Measurements from ENCODE around the gene TMEM40. TPM values are rescaled to one million over a fixed set of nuclear protein-coding genes. Genes with fewer than 3 reads are reported as not detected.
"Not testable (repeated sequence)": the region's sequence is repeated elsewhere in the genome, so short reads cannot be mapped to it uniquely, and the experiment has no call there.

TMEM40 gene, protein sequence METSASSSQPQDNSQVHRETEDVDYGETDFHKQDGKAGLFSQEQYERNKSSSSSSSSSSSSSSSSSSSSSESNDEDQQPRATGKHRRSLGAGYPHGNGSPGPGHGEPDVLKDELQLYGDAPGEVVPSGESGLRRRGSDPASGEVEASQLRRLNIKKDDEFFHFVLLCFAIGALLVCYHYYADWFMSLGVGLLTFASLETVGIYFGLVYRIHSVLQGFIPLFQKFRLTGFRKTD
- 1 to 10 TPM; 1.1 to 2.6 (median 2.0) TPM for polyA plus RNA-seq (ENCODE audit: insufficient read depth in 1 of 5, insufficient read length in 5 of 5, low replicate concordance in 1 of 5)
- long read RNA-seq, donor 1, partial matches to known transcripts = 0 of 1 reads
- long read RNA-seq, donor 1, other reads (novel, unspliced or antisense) = 0 of 1 reads
- long read RNA-seq, donor 2 = 0 reads
- long read RNA-seq, donor 3, partial matches to known transcripts = 0 of 2 reads
- long read RNA-seq, donor 3, other reads (novel, unspliced or antisense) = 0 of 2 reads
- long read RNA-seq, donor 4 = 0 reads
- long read RNA-seq, donor 5, partial matches to known transcripts = 0 of 1 reads
- long read RNA-seq, donor 5, other reads (novel, unspliced or antisense) = 0 of 1 reads
- long read RNA-seq, donor 6 = 0 reads
- long read RNA-seq, donor 7, partial matches to known transcripts = 0 of 1 reads
- long read RNA-seq, donor 7, other reads (novel, unspliced or antisense) = 0 of 1 reads
- long read RNA-seq, donor 8 = 0 reads

DNA sequence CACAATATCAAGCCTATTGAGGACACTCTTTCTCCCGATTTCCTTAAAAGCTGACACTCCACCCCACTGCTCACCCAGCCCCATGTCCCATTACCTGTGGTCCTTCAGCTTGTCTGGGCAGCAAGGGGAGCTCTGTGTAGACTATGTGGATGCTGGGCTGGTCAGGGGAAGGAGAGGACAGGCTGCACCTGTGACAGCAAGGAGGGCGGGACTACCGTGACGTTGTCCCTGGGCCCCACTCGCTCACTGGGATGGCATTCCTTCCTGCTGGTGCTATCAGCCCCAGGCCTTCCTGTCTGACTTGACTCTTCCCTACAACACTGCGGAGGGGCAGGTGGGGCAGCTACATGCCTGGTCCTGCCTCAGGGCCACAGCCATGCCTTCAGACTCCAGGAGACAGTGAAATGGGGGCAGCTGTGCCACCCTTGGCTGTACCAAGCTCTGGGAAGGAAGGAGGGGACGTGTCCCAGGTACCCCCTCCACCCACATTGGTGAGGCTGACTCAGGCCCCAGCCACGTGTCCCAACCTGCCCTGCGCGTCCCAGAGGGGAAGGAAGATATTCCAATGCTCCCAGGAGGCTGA lies at the start of gene TMEM40:
TSS of gene TMEM40 (minus strand) at position 163 of the 583 bp plus-strand sequence. CDS start 9,427 bp downstream, outside the sequence.
- no peak for DNase-seq

DNA sequence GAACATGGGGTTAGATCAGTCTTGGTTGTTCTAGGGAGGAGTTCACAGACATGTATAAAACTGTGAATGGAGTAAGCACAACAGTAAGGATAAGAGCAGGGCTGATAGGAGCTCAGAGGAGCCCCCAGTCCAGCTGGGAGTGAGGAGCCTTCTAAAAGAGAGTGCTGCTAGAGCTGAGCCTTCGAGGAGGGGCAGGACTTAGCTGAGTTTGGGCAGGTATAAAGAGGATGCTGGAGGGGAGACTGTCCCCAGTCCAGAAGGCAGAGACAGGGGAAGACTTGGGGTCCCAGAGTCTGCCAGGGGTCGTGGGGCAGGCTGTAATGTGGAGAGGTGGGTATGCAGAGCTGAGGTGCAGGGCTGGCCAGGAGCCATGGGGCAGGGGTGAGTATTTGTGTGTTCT lies 49.5 kb upstream of the TMEM40 start:
- no peak for DNase-seq

DNA sequence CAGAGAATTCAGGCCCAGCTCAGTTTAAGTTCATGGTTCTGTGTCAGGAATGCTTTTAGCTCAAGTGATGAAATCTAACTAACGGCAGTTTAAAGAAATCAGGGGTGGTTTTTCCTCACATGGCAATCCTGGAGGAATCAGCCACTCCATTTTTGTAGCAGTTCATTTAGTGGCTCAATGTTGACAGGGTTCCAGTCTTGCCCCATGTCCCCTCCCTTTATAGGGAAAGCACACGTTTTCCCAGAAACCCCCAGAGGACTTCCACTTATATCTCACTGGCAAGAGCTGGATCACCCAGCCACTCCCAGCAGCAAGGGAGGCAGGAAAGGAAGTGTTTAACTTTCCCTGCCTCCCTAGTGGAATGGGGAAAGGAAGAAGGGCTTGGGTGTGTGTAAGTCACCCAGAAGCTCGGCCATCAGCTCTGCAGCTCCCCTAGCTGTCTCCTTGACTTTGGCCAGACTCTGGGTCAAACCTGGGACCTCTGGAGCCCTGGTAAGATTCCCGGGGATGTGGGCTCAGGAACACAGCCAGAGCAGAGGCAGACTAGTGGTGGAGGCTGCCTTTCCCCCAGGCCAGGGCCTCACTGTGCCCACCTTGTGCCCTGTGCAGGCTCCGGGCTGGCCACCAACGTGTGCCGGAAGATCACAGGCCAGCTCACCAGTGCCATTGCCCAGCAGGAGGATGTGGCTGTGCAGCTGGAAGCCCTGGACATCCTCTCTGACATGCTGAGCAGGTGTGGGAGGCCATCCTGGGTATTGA lies 48.7 kb upstream of the TMEM40 start:
- peak in 1 of 2 donors; percentile 52 for DNase-seq

DNA sequence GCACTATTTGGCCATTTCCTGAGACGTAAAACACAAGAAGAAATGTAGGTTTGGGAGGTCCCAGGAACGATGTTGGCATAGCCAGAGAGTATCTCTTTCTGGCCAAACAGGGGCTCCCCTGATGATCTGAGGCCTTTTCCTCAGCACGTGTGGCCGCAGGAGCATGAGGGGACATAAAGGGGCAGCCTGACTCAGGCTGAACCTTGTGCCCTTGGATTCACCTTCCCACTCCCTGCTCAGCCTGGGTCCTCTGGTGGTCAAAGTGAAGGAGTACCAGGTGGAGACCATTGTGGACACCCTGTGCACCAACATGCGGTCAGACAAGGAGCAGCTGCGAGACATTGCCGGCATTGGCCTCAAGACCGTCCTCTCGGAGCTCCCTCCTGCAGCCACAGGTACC lies 48.0 kb upstream of the TMEM40 start:
- no peak for DNase-seq

DNA sequence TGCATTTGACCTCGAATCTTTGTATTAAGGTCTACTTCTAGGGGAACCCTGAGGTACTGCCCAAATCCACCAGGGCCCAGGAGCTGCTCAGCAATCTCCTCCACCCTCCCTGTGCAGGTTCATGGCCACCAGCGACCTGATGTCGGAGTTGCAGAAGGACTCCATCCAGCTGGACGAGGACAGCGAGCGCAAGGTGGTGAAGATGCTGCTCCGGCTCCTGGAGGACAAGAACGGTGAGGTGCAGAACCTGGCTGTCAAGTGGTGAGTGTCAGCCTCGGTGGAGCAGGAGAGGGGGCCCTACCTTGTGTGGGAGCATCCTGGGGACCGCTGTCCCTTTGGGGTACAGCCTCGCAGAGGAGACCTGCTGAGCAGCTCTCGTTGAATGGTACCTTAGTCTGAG lies 44.3 kb upstream of the TMEM40 start:
- no peak for DNase-seq

DNA sequence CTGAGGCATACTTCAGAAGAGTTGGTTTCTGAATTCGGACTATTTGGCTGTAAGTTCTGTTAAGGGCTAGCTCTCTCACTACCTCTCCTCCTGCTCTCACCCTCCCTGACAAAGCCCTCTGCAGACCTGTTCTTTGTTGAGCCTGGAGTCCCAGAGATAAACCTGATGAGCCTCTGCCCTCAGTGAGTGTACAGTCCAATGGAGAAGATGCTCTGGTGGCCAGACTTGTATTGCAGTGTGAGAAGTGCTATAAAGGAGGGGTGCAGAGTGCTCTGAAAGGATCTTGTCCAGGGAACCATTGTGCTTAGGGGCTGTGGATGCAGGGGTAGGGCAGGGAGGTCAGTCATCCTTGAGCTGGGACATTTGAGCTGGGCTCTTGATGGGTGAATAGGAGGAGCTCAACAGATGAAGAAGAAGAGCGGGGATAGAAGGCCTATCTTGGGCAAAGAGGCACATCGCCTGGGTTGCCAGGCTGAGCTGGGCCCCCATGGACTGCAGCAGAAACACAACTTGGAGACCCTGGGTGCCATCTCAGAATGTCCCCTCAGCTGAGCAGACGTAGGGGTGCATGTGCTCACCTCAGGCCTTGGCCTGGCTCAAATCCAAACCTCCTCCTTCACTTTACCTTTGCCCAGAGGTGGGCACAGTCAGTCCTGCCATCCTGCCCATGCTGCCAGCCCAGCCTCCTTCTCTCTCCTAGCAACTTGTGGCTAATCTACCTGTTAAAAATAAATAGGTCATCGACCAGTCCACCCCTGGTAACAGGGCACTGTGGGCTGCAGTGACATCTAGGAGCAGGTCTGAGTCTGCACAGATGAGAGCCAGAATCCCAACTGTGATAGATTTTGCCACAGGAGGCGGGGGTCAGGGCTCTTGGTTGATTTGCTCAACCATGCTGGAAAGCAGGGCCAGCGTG lies 40.7 kb upstream of the TMEM40 start:
- no peak for DNase-seq

DNA sequence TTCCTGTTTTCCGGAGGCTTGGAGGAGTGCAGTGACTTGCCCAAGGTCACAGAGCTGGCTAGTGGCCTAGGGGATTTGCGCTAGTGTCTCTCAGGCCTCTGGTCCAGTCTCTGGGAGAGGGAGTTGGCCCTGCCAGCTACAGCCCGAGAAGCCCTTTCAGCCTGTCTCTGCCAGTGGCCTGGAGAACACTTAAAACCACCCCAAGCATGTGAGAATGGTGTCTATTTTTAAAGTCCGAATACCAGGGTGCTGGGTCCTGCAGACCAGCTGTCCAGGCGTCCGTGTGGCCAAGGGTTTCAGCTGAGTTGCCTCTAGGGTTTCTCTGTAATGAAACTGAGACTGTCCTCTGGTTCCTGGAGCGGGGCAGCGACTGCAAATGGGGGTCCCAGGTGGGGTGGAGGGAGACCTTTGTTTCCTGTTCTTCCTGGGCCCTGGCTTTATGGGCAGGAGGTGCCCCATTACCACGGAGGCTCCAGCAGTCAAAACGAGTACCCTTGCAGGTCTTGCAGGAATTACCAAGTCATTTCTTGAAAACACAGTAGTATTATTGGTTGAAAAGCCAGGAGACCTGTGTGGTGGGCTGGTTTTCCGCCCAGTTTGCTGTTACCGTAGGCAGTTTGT lies 39.6 kb upstream of the TMEM40 start:
- DNase-seq = no peak

DNA sequence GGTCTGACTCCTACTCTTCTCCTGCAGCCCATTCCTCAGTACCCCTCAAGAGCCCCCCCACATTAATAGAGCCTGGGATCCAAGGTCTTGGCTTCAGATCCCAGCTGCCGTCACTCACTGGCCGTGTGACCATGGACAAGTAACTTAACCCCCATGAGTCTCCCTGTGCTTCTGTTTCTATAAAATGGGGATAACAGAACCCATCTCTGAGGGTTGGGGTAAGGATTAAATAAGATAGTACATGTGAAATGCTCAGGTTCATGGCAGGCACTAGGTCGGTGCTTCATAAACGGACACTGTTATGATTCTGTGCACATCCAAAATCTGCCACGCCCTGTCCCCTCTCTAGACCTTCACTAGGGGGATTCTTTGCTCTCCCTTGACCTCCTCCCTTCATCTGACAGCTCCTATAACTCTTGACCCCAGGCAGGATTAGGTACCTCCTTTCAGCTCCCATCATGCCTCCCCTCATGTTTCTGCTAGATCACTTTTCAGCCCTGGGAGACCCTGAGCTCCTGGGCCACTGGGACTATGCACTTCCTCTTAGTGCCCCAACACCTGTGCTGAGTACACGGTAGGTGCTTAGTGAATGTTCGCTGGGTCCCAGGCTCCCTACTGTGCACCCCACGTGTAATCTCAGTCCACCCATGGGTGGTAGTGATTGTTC lies 39.0 kb upstream of the TMEM40 start:
- no peak for DNase-seq

DNA sequence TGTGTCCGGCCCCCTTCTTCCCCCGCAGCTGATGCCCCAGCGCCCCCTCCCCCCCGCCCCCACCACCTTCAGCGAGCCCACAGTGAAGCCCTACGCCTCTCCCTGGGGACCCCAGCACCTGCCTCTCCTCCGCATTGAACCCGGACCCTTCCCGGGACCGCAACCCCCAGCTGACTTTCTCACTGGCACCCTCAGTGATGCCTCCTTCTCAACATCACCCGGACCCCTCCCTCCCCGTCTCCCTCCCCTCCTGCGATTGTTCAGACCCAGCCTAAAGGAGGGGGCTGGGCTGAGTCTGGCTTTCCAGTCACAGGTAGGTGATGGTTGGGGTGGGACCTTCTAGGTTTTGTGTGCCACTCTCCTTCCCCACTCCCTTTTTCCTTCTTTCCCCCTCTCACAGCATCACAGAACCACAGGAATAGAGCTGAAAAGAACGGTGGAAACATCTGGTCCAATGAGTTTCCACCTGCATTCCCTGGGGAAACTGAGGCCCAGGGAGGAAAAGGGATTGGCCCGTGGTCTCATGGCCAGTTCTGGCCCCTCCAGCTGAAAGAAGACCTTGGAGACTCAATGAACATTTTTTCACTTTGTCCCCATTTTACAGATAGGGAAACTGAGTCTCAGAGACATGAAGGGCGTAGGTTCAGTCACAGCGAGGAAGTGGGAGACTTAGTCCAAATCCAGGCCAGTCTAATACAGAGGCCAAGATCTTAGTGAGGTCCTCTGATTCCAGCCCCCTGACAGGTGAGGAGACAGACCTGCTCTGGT lies 38.2 kb upstream of the TMEM40 start:
- no peak for DNase-seq

DNA sequence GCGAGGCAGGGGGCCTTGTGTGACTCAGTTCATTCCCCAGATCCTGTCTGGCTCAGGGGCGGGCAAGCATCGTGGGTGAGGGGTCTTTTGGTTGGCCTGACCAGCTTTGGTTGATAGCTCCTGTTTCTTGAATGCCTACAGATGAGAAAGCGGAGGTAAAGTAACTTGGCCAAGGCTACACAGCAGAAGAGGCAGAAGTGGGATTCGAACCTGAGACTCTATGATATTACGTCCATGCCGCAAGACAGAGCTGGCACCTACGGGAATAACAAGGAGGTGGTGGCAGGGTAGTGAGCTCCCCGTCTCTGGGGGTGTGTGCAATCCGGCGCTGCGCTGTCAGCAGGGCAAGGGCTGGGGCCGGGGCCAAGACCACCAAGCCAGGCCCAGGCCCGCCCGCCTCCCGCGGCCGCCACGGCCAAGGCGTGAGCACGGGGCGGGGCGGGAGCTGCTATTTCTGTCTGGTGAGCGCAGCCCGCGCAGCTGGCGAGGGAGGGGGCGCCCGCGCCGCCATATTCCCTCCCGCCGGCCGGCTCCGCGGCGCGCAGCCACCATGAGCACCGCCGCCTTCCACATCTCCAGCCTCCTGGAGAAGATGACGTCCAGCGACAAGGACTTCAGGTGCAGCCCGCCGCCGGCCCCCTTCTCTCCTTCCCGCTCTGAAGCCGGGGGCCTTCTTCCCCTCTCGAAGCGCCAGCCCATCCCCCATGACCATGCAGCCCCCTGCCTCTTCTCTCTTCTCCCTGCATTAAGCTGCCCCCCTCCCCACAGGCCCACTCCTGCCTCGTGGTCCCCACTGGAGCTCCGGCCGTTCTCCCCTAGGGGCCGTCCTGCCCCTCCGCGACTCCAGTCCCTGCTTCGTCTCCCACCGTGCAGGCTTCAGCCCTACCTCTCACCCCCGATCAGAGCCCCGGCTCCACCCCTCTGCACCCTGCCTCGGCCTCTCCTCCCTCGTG lies 37.4 kb upstream of the TMEM40 start, which contains the start of gene CAND2:
TSS of gene CAND2 (plus strand) at position 510 of the 953 bp plus-strand sequence. CDS start at position 551, 41 bp downstream.
- peak; percentile 73 to 74 for DNase-seq

DNA sequence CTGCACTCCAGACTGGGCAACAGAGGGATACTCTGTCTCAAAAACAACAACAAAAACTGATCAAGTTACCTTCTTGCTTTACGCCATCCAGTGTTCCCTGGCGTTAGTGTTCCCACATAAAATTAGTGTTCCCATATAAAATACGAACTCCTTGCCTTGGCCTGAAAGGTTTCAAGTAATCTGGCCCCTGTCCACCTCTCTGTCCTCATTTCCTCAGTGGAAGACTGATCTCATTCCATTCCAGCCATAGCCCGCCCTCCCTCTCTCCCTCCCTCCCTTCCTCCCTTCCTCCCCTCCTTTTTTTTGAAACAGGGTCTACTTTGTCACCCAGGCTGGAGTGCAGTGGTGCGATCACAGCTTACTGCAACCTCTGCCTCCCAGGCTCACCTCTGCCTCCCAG lies 34.6 kb upstream of the TMEM40 start:
- no peak for DNase-seq

DNA sequence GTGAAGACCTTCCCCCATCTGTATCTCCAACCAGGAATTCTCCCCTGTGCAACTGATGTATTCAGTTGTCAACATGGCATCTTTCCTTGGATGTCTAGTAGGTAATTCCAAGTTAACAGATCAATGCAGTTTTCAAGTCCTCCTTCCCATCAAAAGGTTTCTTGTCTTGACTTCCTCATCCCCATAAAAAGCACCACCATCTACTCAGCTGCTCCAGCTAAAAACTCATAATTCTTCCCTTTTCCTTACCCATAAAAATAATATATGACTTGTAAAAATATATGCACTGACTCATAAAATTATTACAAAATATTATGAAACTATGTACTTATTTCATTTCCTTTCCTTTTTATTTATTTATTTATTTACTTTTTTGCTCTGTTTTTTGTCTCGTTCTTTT lies 32.4 kb upstream of the TMEM40 start:
- no peak for DNase-seq

DNA sequence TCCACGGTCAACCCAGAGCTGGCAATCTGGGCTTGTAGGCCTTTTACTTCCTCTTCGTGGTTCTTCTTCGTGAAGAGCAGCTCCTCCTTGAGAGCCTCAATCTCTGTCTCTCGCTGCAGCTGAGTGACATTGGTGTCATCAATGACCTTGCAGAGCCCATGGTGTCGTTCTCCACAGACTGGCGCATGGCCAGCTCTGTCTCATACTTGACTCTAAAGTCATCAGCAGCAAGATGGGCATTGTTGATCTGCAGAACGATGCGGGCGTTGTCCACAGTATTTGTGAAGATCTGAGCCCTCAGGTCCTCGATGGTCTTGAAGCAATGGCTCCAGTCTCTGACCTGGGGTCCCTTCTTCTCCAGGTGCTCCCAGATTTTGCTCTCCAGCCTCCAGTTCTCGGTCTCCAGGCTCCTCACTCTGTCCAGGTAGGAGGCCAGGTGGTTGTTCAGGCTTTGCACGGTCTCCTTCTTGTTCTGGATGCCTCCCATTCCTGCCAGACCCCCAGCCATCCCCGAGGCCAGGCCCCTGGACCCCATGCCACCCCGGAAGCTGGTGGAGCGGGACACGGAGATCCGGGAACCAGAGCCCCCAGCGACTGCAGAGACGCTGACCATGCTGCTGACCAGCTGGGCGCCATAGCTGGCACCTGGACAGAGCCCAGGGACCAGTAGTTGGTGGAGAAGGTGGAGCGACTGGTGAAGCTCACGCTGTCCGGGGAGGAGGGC lies 29.1 kb upstream of the TMEM40 start:
- DNase-seq = not testable (repeated sequence)

DNA sequence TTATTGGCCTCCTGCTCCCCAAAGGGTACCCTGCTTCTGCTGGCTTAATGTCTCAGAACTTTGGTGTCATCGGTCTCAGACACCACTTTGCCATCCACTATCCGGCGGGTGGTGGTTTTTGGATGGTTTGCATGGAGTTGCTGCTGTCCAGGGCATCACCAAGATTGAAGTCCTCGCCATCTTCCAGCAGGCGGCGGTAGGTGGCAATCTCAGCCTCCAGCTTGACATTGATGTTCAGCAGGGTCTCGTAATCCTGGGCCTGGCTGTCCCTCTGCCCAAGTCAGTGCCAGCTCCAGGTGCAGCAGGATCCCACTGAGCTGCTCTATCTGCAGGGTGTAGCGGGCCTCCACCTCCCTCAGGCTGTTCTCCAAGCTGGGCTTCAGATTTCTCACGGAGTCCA lies 28.3 kb upstream of the TMEM40 start:
- not testable (repeated sequence) for DNase-seq

DNA sequence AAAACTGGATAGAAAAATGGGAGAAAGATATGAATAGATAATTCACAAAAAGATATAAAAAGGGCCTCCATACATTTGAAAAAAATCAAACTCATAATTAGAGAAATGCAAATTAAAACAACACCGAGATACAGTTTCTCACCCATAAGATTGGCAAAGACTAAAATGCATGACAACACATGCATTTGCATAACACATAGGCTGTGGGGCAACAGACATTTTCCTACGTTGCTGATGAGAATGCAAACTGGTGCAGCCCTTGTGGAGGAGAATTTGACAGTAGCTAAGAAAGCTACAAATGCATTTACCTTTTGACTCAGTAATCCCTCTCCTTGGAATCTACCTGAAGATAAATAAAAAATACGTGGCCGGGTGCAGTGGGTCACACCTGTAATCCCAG lies 26.0 kb upstream of the TMEM40 start:
- no peak for DNase-seq

DNA sequence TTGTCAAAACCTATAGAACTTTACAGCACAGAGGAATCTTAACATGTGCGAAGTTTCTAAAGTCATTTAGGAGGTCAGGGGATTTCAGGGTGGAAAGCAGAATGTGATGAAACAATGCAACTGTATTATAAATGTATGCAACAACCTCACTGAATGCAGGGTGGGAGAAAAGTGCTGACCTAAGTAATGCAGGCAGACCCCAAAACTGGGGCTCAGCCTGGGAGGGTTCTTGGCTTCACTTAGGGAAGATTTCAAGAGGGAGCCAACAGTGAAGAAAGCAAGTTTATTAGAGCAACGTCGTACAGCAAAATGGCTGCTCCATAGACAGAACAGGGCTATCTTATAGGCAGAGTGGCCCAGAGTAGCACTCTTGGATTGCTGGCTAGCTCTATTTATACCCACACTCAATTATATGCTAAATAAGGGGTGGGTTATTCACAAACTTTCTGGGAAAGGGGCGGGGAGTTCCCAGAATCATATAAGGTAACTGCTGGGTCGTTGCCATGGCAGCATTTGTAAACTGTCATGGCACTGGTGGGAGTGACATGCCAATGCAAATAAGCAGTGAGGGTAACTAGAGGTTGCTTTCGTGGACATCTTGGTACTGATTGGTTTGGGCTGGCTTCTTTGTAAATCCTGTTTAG lies 23.2 kb upstream of the TMEM40 start:
- no peak for DNase-seq

Measured in right lung (tissue), 10 donors.